H9 (cell line): ENCODE data around the gene ANKRD53. TPM values are rescaled to one million over a fixed set of nuclear protein-coding genes. Genes with fewer than 3 reads are reported as not detected.

ENCODE experiments used
- DNase-seq: peaks from one replicate; pipeline ENCODE4 v3.0.0-alpha.2; 2017
- H2AFZ ChIP-seq: one replicate; pipeline ENCODE4 v1.6.1; 2013; ENCODE audit warnings: mild to moderate bottlenecking, low read length, control low read depth, moderate library complexity
- H2AK5ac ChIP-seq: 2 replicates; pipeline ENCODE4 v1.6.1; 2013; ENCODE audit warnings: low read length, control low read depth, mixed read lengths; ENCODE audit not compliant: insufficient read length
- H2BK120ac ChIP-seq: one replicate; pipeline ENCODE4 v1.6.1; 2013; ENCODE audit warnings: low read depth, mild to moderate bottlenecking, low read length, control low read depth, inconsistent platforms; ENCODE audit not compliant: poor library complexity, severe bottlenecking
- H2BK12ac ChIP-seq: 2 replicates; pipeline ENCODE4 v1.6.1; 2013; ENCODE audit warnings: low read length, control low read depth, mixed read lengths, low read depth; ENCODE audit not compliant: insufficient read length
- H2BK15ac ChIP-seq: 2 replicates; pipeline ENCODE4 v1.6.1; 2013; ENCODE audit warnings: low read depth, low read length, control low read depth
- H2BK20ac ChIP-seq: one replicate; pipeline ENCODE4 v1.6.1; 2013; ENCODE audit warnings: low read depth, mild to moderate bottlenecking, low read length, control low read depth, inconsistent platforms; ENCODE audit not compliant: poor library complexity, severe bottlenecking
- H2BK5ac ChIP-seq: 2 replicates; pipeline ENCODE4 v1.6.1; 2013; ENCODE audit warnings: low read length, control low read depth, mixed read lengths; ENCODE audit not compliant: insufficient read length
- H3K14ac ChIP-seq: 2 replicates; pipeline ENCODE4 v1.6.1; 2013; ENCODE audit warnings: low read length, control low read depth; ENCODE audit not compliant: insufficient read depth
- H3K18ac ChIP-seq: 2 replicates; pipeline ENCODE4 v1.6.1; 2013; ENCODE audit warnings: low read depth, mild to moderate bottlenecking, mixed read lengths, low read length, control low read depth; ENCODE audit not compliant: insufficient read length
- H3K23ac ChIP-seq: 2 replicates; pipeline ENCODE4 v1.6.1; 2013; ENCODE audit warnings: low read length, control low read depth, mixed read lengths, low read depth; ENCODE audit not compliant: insufficient read length
- H3K23me2 ChIP-seq: 2 replicates; pipeline ENCODE4 v1.6.1; 2013; ENCODE audit warnings: low read depth, mild to moderate bottlenecking, mixed read lengths, low read length, control low read depth; ENCODE audit not compliant: insufficient read length, poor library complexity, severe bottlenecking
- H3K27ac ChIP-seq: 2 replicates; pipeline ENCODE4 v1.5.1; 2013; ENCODE audit warnings: low read length, control low read depth, mixed read lengths, low read depth; ENCODE audit not compliant: insufficient read length
- H3K27me3 ChIP-seq: 2 replicates; pipeline ENCODE4 v1.6.1; 2013; ENCODE audit warnings: low read length, control low read depth, inconsistent platforms; ENCODE audit not compliant: insufficient read depth
- H3K4ac ChIP-seq: 2 replicates; pipeline ENCODE4 v1.6.1; 2013; ENCODE audit warnings: low read depth, mild to moderate bottlenecking, control low read depth, inconsistent platforms, low read length, moderate library complexity
- H3K4me1 ChIP-seq: 2 replicates; pipeline ENCODE4 v1.6.1; 2013; ENCODE audit warnings: low read length, control low read depth, inconsistent platforms; ENCODE audit not compliant: insufficient read depth
- H3K4me2 ChIP-seq: 2 replicates; pipeline ENCODE4 v1.6.1; 2013; ENCODE audit warnings: low read length, control low read depth, mixed read lengths; ENCODE audit not compliant: insufficient read length, insufficient read depth
- H3K56ac ChIP-seq: 2 replicates; pipeline ENCODE4 v1.6.1; 2013; ENCODE audit warnings: low read depth, mild to moderate bottlenecking, mixed read lengths, low read length, control low read depth; ENCODE audit not compliant: insufficient read length
- H3K79me1 ChIP-seq: 2 replicates; pipeline ENCODE4 v1.6.1; 2013; ENCODE audit warnings: low read depth, mild to moderate bottlenecking, moderate library complexity, low read length, control low read depth, inconsistent platforms; ENCODE audit not compliant: insufficient read depth, poor library complexity, severe bottlenecking
- H3K79me2 ChIP-seq: 2 replicates; pipeline ENCODE4 v1.6.1; 2013; ENCODE audit warnings: low read length, control low read depth, inconsistent platforms; ENCODE audit not compliant: insufficient read depth
- H3K9ac ChIP-seq: 2 replicates; pipeline ENCODE4 v1.6.1; 2013; ENCODE audit warnings: low read length, control low read depth, mixed read lengths; ENCODE audit not compliant: insufficient read length; ENCODE audit errors: extremely low read depth
- H3K9me3 ChIP-seq: one replicate; pipeline ENCODE4 v1.6.1; 2013; ENCODE audit warnings: low read depth, low read length, inconsistent platforms; ENCODE audit not compliant: control insufficient read depth
- H3T11ph ChIP-seq: one replicate; pipeline ENCODE4 v1.6.1; 2013; ENCODE audit warnings: mild to moderate bottlenecking, low read length, control low read depth, inconsistent platforms
- H4K20me1 ChIP-seq: one replicate; pipeline ENCODE4 v1.6.1; 2013; ENCODE audit not compliant: control insufficient read depth, insufficient read length, insufficient read depth
- H4K5ac ChIP-seq: 2 replicates; pipeline ENCODE4 v1.6.1; 2013; ENCODE audit warnings: low read depth, mild to moderate bottlenecking, mixed read lengths, low read length, control low read depth; ENCODE audit not compliant: insufficient read length
- H4K8ac ChIP-seq: replicated peaks from 2 replicates; pipeline ENCODE4 v1.6.1; 2013; ENCODE audit warnings: low read length, control low read depth, mixed read lengths, low read depth; ENCODE audit not compliant: insufficient read length
- H4K91ac ChIP-seq: 2 replicates; pipeline ENCODE4 v1.6.1; 2013; ENCODE audit warnings: low read depth, mild to moderate bottlenecking, moderate library complexity, mixed read lengths, low read length, control low read depth; ENCODE audit not compliant: insufficient read length
- H3K27ac Mint-ChIP-seq, 3 experiments: 2 replicates in 2 of 3; 3 replicates in 1 of 3; pipeline ENCODE4 v1.8.0; 2020 to 2021; ENCODE audit warnings: mixed read lengths in 3 of 3, mild to moderate bottlenecking in 1 of 3, moderate library complexity in 1 of 3
- H3K27me3 Mint-ChIP-seq: 2 replicates; pipeline ENCODE4 v1.8.0; 2021; ENCODE audit warnings: low read depth, mild to moderate bottlenecking, moderate library complexity, mixed read lengths
- H3K36me3 Mint-ChIP-seq, 3 experiments: 2 replicates in 2 of 3; 3 replicates in 1 of 3; pipeline ENCODE4 v1.8.0; 2020 to 2021; ENCODE audit warnings: low read depth in 3 of 3, mixed read lengths in 3 of 3; ENCODE audit not compliant: insufficient read depth in 1 of 3
- H3K4me1 Mint-ChIP-seq, 2 experiments: 2 replicates each; pipeline ENCODE4 v1.8.0; 2020; ENCODE audit warnings: mixed read lengths in 2 of 2
- H3K4me3 Mint-ChIP-seq, 2 experiments: 2 replicates in 1 of 2; 3 replicates in 1 of 2; pipeline ENCODE4 v1.8.0; 2020 to 2021; ENCODE audit warnings: mild to moderate bottlenecking in 2 of 2, mixed read lengths in 2 of 2, moderate library complexity in 1 of 2
- H3K9me3 Mint-ChIP-seq, 2 experiments: 2 replicates in 1 of 2; 3 replicates in 1 of 2; pipeline ENCODE4 v1.8.0; 2020; ENCODE audit warnings: mild to moderate bottlenecking in 2 of 2, mixed read lengths in 2 of 2, moderate library complexity in 1 of 2
- WGBS: extraction: QIAGEN DNeasy Blood & Tissue Kit; methylation state at CpG from one replicate; pipeline ENCODE4 v1.1.7; 2013; ENCODE audit warnings: missing lambda C conversion rate, low lambda C conversion rate, mixed read lengths; ENCODE audit not compliant: insufficient read length; ENCODE audit errors: extremely low coverage; 5-methylcytosine and 5-hydroxymethylcytosine counted together
- total RNA-seq: library from RNA; stranded (reverse); gene quantifications from 2 replicates; pipeline ENCODE4 v1.2.1, GENCODE V29; 2021
- TF ChIP-seq, protein P1 (sequence below): fragments of 200-600 bp; sonication (generic); conservative IDR thresholded peaks from 3 replicates; pipeline ENCODE4 v1.8.0; 2021; ENCODE audit warnings: antibody characterized with exemption, mild to moderate bottlenecking

ANKRD53 gene
- total RNA-seq, 1 experiment from 2014 or later = 0.28 TPM

DNA sequence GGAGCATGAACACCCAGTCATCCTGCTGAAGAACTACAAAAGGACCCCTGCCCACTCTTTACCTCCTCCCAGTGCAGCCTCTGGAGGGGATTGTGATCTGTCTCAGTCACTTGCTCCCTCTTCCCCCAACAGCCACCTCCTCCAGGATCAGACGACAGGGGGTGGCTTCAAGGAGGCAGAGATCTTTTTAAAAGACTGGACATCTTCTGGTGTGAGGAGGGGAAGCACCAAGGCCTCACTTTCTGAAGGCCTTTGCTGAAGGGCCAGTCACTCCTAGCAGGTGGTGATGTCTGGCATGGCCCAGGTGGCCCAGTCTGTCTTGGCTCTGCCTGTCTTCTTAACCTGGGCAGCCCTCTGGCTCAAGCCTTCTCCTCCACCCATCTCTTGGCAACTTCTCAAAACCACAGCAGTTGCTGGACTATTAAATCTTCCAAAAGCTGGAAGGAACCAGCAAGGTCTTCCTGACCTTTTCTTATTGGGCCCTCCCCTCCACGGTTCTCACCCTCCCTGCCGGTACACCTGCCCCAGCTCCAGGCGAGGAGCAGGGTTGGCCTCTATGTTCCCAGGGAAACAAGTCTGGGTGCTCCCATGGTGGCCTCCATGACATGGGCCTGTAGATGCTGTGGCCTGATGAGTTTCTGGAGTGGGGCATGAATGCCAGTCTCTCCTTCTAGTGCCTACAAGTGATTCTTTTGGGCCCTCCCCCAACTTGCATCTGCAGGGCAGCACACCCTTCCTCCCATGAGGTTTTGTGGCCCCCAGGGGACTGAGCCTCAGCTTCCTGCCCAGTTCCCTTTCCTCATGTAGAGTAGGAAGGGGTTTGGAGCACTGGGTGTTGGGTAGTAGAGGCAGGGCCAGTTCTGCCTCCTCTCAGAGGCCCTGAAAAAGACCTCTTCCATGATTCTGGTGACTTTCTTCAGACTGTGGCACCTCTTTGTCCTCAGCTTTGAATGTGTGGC, 47.8 kb upstream of the ANKRD53 start:
- Histone ChIP-seq H2AFZ (no peak overlapping the region), H3K56ac (no peak overlapping the region), H4K20me1 (no peaks in the 10 kb centered on the region), H3T11ph (no peak overlapping the region), H3K79me1 (no peaks in the 10 kb centered on the region), H3K4me2 (no peak overlapping the region), H4K8ac (no peak overlapping the region), H3K14ac (no peak overlapping the region), H2BK5ac (no peak overlapping the region), H3K4me1 (0 out of 2 replicates have a peak, but pooled peaks cover 2% of the 10 kb centered on the region), H3K27ac (no peak overlapping the region), H3K23me2 (no peaks in the 10 kb centered on the region), H3K27me3 (no peaks in the 10 kb centered on the region), H2BK20ac (no peak overlapping the region), H3K23ac (no peak overlapping the region), H4K5ac (no peak overlapping the region), H3K4ac (no peak overlapping the region), H3K9ac (no peak overlapping the region), H2BK15ac (no peak overlapping the region), H2BK12ac (no peak overlapping the region), H3K9me3 (no peaks in the 10 kb centered on the region), H3K79me2 (no peaks in the 10 kb centered on the region), H2BK120ac (no peak overlapping the region), H3K18ac (no peak overlapping the region), H4K91ac (no peak overlapping the region), H2AK5ac (no peak overlapping the region)
- H3K4me3 Mint-ChIP-seq = no peak overlapping the region
- peaks cover 9 to 24% of the 10 kb centered on the region in 2 experiments for H3K4me1 Mint-ChIP-seq
- H3K9me3 Mint-ChIP-seq = no peaks in the 10 kb centered on the region
- peaks cover 69% of the 10 kb centered on the region for H3K27me3 Mint-ChIP-seq
- peak; percentile 15 for DNase-seq
- no peaks in the 10 kb centered on the region for H3K36me3 Mint-ChIP-seq
- TF ChIP-seq, protein P1, sequence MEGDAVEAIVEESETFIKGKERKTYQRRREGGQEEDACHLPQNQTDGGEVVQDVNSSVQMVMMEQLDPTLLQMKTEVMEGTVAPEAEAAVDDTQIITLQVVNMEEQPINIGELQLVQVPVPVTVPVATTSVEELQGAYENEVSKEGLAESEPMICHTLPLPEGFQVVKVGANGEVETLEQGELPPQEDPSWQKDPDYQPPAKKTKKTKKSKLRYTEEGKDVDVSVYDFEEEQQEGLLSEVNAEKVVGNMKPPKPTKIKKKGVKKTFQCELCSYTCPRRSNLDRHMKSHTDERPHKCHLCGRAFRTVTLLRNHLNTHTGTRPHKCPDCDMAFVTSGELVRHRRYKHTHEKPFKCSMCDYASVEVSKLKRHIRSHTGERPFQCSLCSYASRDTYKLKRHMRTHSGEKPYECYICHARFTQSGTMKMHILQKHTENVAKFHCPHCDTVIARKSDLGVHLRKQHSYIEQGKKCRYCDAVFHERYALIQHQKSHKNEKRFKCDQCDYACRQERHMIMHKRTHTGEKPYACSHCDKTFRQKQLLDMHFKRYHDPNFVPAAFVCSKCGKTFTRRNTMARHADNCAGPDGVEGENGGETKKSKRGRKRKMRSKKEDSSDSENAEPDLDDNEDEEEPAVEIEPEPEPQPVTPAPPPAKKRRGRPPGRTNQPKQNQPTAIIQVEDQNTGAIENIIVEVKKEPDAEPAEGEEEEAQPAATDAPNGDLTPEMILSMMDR = no peak
- no CpG with 5 or more reads among the region's 4 CpGs for WGBS
- no peak overlapping the region for H3K27ac Mint-ChIP-seq
